GM23338 (cell line): ENCODE measurements around the gene UPF3B. TPM values are rescaled to one million over a fixed set of nuclear protein-coding genes. Genes with fewer than 3 reads are reported as not detected.

Experiments
- ATAC-seq: fragments of 200-7000 bp; cut with Tn5 transposase; 3 replicates; pipeline ENCODE4 v1.9.1; 2020
- DNase-seq: peaks from one replicate; pipeline ENCODE4 v3.0.0-alpha.2; 2015; ENCODE audit warnings: low spot score
- H2AFZ ChIP-seq: fragments of 200-600 bp; sonication (generic); 2 replicates; pipeline ENCODE4 v1.8.0; 2016; ENCODE audit warnings: antibody characterized with exemption, mild to moderate bottlenecking, moderate library complexity
- H3F3A ChIP-seq: fragments of 200-600 bp; sonication (generic); replicated peaks from 2 replicates; pipeline ENCODE4 v1.8.0; 2017; ENCODE audit warnings: antibody characterized with exemption, mixed run types, low read depth
- H3K27ac ChIP-seq: fragments of 200-600 bp; sonication (generic); 2 replicates; pipeline ENCODE4 v1.6.1; 2016; ENCODE audit warnings: low read depth
- H3K27me3 ChIP-seq: fragments of 200-600 bp; sonication (generic); 2 replicates; pipeline ENCODE4 v1.8.0; 2016; ENCODE audit warnings: mild to moderate bottlenecking, mixed run types, moderate library complexity; ENCODE audit not compliant: insufficient read depth
- H3K36me3 ChIP-seq: fragments of 200-600 bp; sonication (generic); 2 replicates; pipeline ENCODE4 v1.8.0; 2016; ENCODE audit warnings: mild to moderate bottlenecking; ENCODE audit not compliant: insufficient read depth
- H3K4me1 ChIP-seq: fragments of 200-600 bp; sonication (generic); 2 replicates; pipeline ENCODE4 v1.8.0; 2016; ENCODE audit warnings: mild to moderate bottlenecking, moderate library complexity; ENCODE audit not compliant: insufficient read depth
- H3K4me2 ChIP-seq: fragments of 200-600 bp; sonication (generic); 2 replicates; pipeline ENCODE4 v1.7.1; 2017; ENCODE audit warnings: mixed run types
- H3K4me3 ChIP-seq: fragments of 200-600 bp; sonication (generic); 2 replicates; pipeline ENCODE4 v1.6.1; 2016; ENCODE audit warnings: mixed run types
- H3K79me2 ChIP-seq: fragments of 200-600 bp; sonication (generic); replicated peaks from 2 replicates; pipeline ENCODE4 v1.8.0; 2017; ENCODE audit warnings: mild to moderate bottlenecking; ENCODE audit not compliant: insufficient read depth
- H3K9me2 ChIP-seq: fragments of 200-600 bp; sonication (generic); 2 replicates; pipeline ENCODE4 v1.8.0; 2017; ENCODE audit not compliant: insufficient read depth
- H4K20me1 ChIP-seq: fragments of 200-600 bp; sonication (generic); replicated peaks from 2 replicates; pipeline ENCODE4 v1.8.0; 2017; ENCODE audit warnings: mild to moderate bottlenecking; ENCODE audit not compliant: insufficient read depth
- H3K27ac Mint-ChIP-seq: 2 replicates; pipeline ENCODE4 v1.8.0; 2020; ENCODE audit warnings: inconsistent platforms, mild to moderate bottlenecking, moderate library complexity, mixed read lengths
- H3K27me3 Mint-ChIP-seq: 3 replicates; pipeline ENCODE4 v1.8.0; 2022; ENCODE audit warnings: low read depth, mild to moderate bottlenecking, moderate library complexity, mixed read lengths, inconsistent platforms; ENCODE audit not compliant: insufficient read depth, poor library complexity
- H3K36me3 Mint-ChIP-seq: 3 replicates; pipeline ENCODE4 v1.8.0; 2021; ENCODE audit warnings: low read depth, mild to moderate bottlenecking, inconsistent platforms, moderate library complexity, mixed read lengths
- H3K4me1 Mint-ChIP-seq: 3 replicates; pipeline ENCODE4 v1.8.0; 2020; ENCODE audit warnings: mild to moderate bottlenecking, inconsistent platforms, mixed read lengths
- H3K4me3 Mint-ChIP-seq: 3 replicates; pipeline ENCODE4 v1.8.0; 2021; ENCODE audit warnings: moderate library complexity, mild to moderate bottlenecking, inconsistent platforms, mixed read lengths
- H3K9me3 Mint-ChIP-seq: 3 replicates; pipeline ENCODE4 v1.8.0; 2020; ENCODE audit warnings: moderate library complexity, mild to moderate bottlenecking, inconsistent platforms, mixed read lengths
- CREB1 ChIP-seq: fragments of 250-450 bp; sonication (Bioruptor Pico); IDR thresholded peaks from 2 replicates; pipeline ENCODE4 v1.5.0; 2020; ENCODE audit warnings: low read depth, mild to moderate bottlenecking, moderate library complexity
- EZH2 ChIP-seq: fragments of 200-600 bp; sonication (generic); IDR thresholded peaks from one replicate; pipeline ENCODE4 v1.8.0; 2017; ENCODE audit warnings: antibody characterized with exemption, mild to moderate bottlenecking, low read depth; ENCODE audit not compliant: unreplicated experiment
- EZH2phosphoT487 ChIP-seq: fragments of 200-600 bp; sonication (generic); IDR thresholded peaks from one replicate; pipeline ENCODE4 v1.8.1; 2018; ENCODE audit warnings: antibody characterized with exemption; ENCODE audit not compliant: unreplicated experiment
- JUNB ChIP-seq: IDR thresholded peaks from one replicate; pipeline ENCODE4 v1.6.1; 2016; ENCODE audit warnings: antibody characterized with exemption; ENCODE audit not compliant: unreplicated experiment
- NANOG ChIP-seq: IDR thresholded peaks from 2 replicates; pipeline ENCODE4 v1.6.1; 2016; ENCODE audit warnings: antibody characterized with exemption, borderline replicate concordance
- POLR2AphosphoS5 ChIP-seq: IDR thresholded peaks from 2 replicates; pipeline ENCODE4 v1.6.1; 2016; ENCODE audit warnings: antibody characterized with exemption, low read depth
- STAT1 ChIP-seq: IDR thresholded peaks from one replicate; pipeline ENCODE4 v1.6.1; 2016; ENCODE audit warnings: antibody characterized with exemption; ENCODE audit not compliant: unreplicated experiment
- ZNF114 ChIP-seq: fragments of 250-450 bp; sonication (Bioruptor Pico); IDR thresholded peaks from 2 replicates; pipeline ENCODE4 v1.5.0; 2020; ENCODE audit warnings: mild to moderate bottlenecking, moderate library complexity
- ZNF331 ChIP-seq: fragments of 250-450 bp; sonication (Bioruptor Pico); IDR thresholded peaks from 2 replicates; pipeline ENCODE4 v1.5.0; 2020; ENCODE audit warnings: low read depth, mild to moderate bottlenecking, moderate library complexity
- polyA plus RNA-seq: library from polyadenylated mRNA; unstranded; fragments of >200 nt; fragmentation: Nextera tagmentation; extraction: Ambion mirVana; gene quantifications from 2 replicates; pipeline ENCODE4 v1.2.1, GENCODE V29; 2016
- total RNA-seq: library from RNA; depleted of rRNA; stranded (reverse); fragments of >200 nt; shearing (Covaris generic); gene quantifications from 2 replicates; pipeline ENCODE4 v1.2.3, GENCODE V29; 2014
- TF ChIP-seq, protein P1 (sequence below), 2 experiments: fragments of 200-600 bp in 1 of 2; sonication (generic) in 1 of 2; conservative IDR thresholded peaks; 2 replicates each; pipeline versions ENCODE4 v1.5.1 to v1.6.1; 2016 to 2017; ENCODE audit warnings: antibody characterized with exemption in 2 of 2, low read depth in 2 of 2, mild to moderate bottlenecking in 2 of 2, moderate library complexity in 1 of 2
- TF ChIP-seq, protein P2 (sequence below): fragments of 250-450 bp; sonication (Bioruptor Pico); IDR thresholded peaks from 2 replicates; pipeline ENCODE4 v1.5.0; 2020; ENCODE audit warnings: mild to moderate bottlenecking, moderate library complexity
- TF ChIP-seq, protein P3 (sequence below): IDR thresholded peaks from one replicate; pipeline ENCODE4 v1.6.1; 2018; ENCODE audit warnings: antibody characterized with exemption; ENCODE audit not compliant: unreplicated experiment

The UPF3B gene
- total and polyA plus RNA-seq, 2 experiments from 2014 or later, result 9.4 to 62.0 TPM

DNA sequence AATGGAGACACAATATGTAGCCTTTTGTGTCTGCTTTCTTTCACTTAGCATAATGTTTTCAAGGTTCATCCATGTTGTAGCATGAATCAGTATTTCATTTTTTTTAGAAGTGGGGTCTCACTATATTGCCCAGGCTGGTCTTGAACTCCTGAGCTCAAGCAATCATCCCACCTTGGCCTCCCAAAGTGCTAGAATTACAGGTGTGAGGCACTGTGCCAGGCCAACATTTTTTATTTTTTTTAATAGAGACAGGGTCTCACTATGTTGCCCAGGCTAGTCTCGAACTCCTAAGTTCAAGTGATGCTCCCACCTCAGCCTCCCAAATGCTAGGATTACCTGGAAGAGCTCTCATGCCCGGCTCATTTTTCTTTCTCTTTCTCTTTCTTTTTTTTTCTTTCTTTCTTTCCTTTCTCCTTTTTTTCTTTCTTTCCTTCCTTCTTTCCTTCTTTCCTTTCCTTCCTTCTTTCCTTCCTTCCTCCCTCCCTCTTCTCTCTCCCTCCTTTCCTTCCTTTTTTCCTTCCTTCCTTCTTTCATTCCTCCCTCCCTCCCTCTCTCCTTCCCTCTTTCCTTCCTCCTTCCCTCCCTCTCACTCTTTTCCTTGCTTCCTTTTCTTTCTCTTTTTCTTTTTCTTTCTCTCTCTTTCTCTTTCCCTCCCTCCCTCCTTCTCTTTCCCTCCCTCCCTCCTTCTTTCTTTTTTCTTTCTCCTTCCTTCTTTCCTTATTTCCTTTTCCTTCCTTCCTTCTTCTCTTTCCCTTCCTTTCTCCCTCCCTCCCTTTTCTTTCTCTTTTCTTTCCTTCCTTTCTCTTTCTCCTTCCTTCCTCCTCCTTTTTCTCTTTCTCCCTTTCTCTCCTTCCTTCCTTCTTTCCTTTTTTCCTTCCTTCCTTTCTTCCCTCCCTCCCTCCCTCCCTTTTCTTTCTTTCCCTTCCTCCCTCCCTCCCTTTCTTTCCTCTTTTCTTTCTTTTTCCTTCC is 51.2 kb downstream of the UPF3B start:
- Mint-ChIP-seq H3K4me3 (no peak overlapping the region), H3K9me3 (peaks cover 6% of the 10 kb centered on the region; the same call in 1 of the 3 replicates), H3K27me3 (peaks cover 1% of the 10 kb centered on the region), H3K36me3 (no peaks in the 10 kb centered on the region), H3K27ac (no peak overlapping the region), H3K4me1 (no peaks in the 10 kb centered on the region)
- no peaks in the 10 kb centered on the region for H3F3A ChIP-seq
- no peaks in the 10 kb centered on the region for H3K27me3 ChIP-seq
- no peaks in the 10 kb centered on the region for H3K9me2 ChIP-seq
- DNase-seq (no peak), ATAC-seq (no peak)
- no peak overlapping the region for H3K4me2 ChIP-seq
- H3K27ac ChIP-seq, result no peak overlapping the region
- no peaks in the 10 kb centered on the region for H3K36me3 ChIP-seq
- TF ChIP-seq, protein P1, sequence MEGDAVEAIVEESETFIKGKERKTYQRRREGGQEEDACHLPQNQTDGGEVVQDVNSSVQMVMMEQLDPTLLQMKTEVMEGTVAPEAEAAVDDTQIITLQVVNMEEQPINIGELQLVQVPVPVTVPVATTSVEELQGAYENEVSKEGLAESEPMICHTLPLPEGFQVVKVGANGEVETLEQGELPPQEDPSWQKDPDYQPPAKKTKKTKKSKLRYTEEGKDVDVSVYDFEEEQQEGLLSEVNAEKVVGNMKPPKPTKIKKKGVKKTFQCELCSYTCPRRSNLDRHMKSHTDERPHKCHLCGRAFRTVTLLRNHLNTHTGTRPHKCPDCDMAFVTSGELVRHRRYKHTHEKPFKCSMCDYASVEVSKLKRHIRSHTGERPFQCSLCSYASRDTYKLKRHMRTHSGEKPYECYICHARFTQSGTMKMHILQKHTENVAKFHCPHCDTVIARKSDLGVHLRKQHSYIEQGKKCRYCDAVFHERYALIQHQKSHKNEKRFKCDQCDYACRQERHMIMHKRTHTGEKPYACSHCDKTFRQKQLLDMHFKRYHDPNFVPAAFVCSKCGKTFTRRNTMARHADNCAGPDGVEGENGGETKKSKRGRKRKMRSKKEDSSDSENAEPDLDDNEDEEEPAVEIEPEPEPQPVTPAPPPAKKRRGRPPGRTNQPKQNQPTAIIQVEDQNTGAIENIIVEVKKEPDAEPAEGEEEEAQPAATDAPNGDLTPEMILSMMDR (conservative IDR thresholded peaks at IDR 0.05; ENCODE audit: low read depth in 2 of 2), result no peak
- TF ChIP-seq STAT1 (no peak), ZNF331 (no peak), EZH2 (no peak), JUNB (no peak), CREB1 (CRISPR knock-in tag) (no peak), EZH2phosphoT487 (no peak), ZNF114 (no peak), NANOG (no peak), POLR2AphosphoS5 (no peak)
- TF ChIP-seq, protein P2, sequence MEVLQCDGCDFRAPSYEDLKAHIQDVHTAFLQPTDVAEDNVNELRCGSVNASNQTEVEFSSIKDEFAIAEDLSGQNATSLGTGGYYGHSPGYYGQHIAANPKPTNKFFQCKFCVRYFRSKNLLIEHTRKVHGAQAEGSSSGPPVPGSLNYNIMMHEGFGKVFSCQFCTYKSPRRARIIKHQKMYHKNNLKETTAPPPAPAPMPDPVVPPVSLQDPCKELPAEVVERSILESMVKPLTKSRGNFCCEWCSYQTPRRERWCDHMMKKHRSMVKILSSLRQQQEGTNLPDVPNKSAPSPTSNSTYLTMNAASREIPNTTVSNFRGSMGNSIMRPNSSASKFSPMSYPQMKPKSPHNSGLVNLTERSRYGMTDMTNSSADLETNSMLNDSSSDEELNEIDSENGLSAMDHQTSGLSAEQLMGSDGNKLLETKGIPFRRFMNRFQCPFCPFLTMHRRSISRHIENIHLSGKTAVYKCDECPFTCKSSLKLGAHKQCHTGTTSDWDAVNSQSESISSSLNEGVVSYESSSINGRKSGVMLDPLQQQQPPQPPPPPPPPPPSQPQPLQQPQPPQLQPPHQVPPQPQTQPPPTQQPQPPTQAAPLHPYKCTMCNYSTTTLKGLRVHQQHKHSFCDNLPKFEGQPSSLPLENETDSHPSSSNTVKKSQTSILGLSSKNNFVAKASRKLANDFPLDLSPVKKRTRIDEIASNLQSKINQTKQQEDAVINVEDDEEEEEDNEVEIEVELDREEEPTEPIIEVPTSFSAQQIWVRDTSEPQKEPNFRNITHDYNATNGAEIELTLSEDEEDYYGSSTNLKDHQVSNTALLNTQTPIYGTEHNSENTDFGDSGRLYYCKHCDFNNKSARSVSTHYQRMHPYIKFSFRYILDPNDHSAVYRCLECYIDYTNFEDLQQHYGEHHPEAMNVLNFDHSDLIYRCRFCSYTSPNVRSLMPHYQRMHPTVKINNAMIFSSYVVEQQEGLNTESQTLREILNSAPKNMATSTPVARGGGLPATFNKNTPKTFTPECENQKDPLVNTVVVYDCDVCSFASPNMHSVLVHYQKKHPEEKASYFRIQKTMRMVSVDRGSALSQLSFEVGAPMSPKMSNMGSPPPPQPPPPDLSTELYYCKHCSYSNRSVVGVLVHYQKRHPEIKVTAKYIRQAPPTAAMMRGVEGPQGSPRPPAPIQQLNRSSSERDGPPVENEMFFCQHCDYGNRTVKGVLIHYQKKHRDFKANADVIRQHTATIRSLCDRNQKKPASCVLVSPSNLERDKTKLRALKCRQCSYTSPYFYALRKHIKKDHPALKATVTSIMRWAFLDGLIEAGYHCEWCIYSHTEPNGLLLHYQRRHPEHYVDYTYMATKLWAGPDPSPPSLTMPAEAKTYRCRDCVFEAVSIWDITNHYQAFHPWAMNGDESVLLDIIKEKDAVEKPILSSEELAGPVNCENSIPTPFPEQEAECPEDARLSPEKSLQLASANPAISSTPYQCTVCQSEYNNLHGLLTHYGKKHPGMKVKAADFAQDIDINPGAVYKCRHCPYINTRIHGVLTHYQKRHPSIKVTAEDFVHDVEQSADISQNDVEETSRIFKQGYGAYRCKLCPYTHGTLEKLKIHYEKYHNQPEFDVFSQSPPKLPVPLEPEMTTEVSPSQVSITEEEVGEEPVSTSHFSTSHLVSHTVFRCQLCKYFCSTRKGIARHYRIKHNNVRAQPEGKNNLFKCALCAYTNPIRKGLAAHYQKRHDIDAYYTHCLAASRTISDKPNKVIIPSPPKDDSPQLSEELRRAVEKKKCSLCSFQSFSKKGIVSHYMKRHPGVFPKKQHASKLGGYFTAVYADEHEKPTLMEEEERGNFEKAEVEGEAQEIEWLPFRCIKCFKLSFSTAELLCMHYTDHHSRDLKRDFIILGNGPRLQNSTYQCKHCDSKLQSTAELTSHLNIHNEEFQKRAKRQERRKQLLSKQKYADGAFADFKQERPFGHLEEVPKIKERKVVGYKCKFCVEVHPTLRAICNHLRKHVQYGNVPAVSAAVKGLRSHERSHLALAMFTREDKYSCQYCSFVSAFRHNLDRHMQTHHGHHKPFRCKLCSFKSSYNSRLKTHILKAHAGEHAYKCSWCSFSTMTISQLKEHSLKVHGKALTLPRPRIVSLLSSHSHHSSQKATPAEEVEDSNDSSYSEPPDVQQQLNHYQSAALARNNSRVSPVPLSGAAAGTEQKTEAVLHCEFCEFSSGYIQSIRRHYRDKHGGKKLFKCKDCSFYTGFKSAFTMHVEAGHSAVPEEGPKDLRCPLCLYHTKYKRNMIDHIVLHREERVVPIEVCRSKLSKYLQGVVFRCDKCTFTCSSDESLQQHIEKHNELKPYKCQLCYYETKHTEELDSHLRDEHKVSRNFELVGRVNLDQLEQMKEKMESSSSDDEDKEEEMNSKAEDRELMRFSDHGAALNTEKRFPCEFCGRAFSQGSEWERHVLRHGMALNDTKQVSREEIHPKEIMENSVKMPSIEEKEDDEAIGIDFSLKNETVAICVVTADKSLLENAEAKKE (CRISPR knock-in tag), result no peak
- TF ChIP-seq, protein P3, sequence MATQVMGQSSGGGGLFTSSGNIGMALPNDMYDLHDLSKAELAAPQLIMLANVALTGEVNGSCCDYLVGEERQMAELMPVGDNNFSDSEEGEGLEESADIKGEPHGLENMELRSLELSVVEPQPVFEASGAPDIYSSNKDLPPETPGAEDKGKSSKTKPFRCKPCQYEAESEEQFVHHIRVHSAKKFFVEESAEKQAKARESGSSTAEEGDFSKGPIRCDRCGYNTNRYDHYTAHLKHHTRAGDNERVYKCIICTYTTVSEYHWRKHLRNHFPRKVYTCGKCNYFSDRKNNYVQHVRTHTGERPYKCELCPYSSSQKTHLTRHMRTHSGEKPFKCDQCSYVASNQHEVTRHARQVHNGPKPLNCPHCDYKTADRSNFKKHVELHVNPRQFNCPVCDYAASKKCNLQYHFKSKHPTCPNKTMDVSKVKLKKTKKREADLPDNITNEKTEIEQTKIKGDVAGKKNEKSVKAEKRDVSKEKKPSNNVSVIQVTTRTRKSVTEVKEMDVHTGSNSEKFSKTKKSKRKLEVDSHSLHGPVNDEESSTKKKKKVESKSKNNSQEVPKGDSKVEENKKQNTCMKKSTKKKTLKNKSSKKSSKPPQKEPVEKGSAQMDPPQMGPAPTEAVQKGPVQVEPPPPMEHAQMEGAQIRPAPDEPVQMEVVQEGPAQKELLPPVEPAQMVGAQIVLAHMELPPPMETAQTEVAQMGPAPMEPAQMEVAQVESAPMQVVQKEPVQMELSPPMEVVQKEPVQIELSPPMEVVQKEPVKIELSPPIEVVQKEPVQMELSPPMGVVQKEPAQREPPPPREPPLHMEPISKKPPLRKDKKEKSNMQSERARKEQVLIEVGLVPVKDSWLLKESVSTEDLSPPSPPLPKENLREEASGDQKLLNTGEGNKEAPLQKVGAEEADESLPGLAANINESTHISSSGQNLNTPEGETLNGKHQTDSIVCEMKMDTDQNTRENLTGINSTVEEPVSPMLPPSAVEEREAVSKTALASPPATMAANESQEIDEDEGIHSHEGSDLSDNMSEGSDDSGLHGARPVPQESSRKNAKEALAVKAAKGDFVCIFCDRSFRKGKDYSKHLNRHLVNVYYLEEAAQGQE, result no peak
- H2AFZ ChIP-seq, result no peak overlapping the region
- H3K79me2 ChIP-seq, result no peaks in the 10 kb centered on the region
- H3K4me1 ChIP-seq, result no peaks in the 10 kb centered on the region
- H3K4me3 ChIP-seq, result no peak overlapping the region
- H4K20me1 ChIP-seq, result no peaks in the 10 kb centered on the region
